Measurements from ENCODE around the gene TMEM187.
A peak's percentile ranks its signal among the peaks of the same experiment; 100 is the strongest.

Gene TMEM187

GRCh38 chrX:154006947-154007346 is 34.4 kb downstream of the TMEM187 start:
- no peak for DNase-seq

- DNase-seq: no peak
Observed at GRCh38 chrX:154008521-154008920, 36.0 kb downstream of the TMEM187 start.

GRCh38 chrX:154010330-154011087 is 38.0 kb downstream of the TMEM187 start:
- no peak for DNase-seq

- no peak for DNase-seq
Observed at GRCh38 chrX:154011376-154012335, 39.1 kb downstream of the TMEM187 start.

- no peak for DNase-seq
Observed at GRCh38 chrX:154012336-154012991, 39.9 kb downstream of the TMEM187 start.

- DNase-seq: no peak
Observed at GRCh38 chrX:154013001-154013421, 40.5 kb downstream of the TMEM187 start.

GRCh38 chrX:154013614-154014360 is 41.2 kb downstream of the TMEM187 start:
- DNase-seq: peak; percentile 34

GRCh38 chrX:154014429-154015380 is 42.2 kb downstream of the TMEM187 start:
- no peak for DNase-seq

GRCh38 chrX:154015581-154016264 is 43.2 kb downstream of the TMEM187 start:
- DNase-seq: no peak

- DNase-seq: no peak
Observed at GRCh38 chrX:154016366-154017076, 44.0 kb downstream of the TMEM187 start.

GRCh38 chrX:154017766-154018517 is 45.4 kb downstream of the TMEM187 start:
- DNase-seq: no peak

- DNase-seq: no peak
Observed at GRCh38 chrX:154018518-154019060, 46.0 kb downstream of the TMEM187 start.

- peak; percentile 29 for DNase-seq
Observed at GRCh38 chrX:154019061-154019621, 46.6 kb downstream of the TMEM187 start.

GRCh38 chrX:154019633-154020528 is 47.3 kb downstream of the TMEM187 start, which contains the start of gene IRAK1:
IRAK1 (minus strand) TSS chrX:154019902; CDS start chrX:154019812, 90 bp downstream.
- peak; percentile 53 for DNase-seq

GRCh38 chrX:154020536-154021115 is 48.1 kb downstream of the TMEM187 start:
- no peak for DNase-seq

GRCh38 chrX:154021131-154021611 is 48.6 kb downstream of the TMEM187 start:
- no peak for DNase-seq

- DNase-seq: no peak
Observed at GRCh38 chrX:154022108-154022507, 49.6 kb downstream of the TMEM187 start.
